ENCODE measurements around the gene TRPM2.
A peak's percentile ranks its signal among the peaks of the same experiment; 100 is the strongest.

The TRPM2 gene

DNA sequence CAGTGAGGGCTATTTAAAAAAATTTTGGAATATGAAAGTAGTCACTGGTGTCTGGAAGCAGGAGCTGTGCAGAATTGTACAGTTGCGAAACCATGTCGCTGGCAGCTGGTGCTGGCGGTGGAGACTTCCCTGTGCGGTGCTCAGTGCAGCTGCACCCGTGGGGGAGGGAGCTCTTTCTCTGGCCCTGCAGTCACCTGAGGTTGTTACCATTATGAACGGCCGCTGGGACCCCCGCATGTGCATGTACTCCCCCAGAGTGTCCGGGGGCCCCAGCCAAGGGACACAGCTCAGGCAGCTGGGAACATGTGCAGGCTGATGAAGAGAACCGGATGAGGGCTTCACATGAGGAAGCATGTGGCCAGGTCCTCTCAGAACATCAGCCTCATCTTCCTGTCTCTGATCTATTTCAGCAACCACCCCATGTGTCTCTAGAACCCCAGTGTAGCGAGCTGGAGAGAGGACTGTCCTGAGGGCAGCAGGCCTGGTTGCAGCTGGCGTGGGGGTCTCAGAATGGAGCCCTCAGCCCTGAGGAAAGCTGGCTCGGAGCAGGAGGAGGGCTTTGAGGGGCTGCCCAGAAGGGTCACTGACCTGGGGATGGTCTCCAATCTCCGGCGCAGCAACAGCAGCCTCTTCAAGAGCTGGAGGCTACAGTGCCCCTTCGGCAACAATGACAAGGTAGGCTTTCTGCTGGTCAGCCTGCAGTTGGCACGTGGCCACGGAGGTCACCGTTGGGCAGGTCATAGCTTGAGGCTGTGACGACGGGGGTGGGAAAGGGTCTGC lies at the start of gene TRPM2:
TSS of gene TRPM2 (plus strand) at position 431 of the 780 bp plus-strand sequence. CDS start at position 511, 80 bp downstream.
- no peak for DNase-seq (ENCODE audit: low read depth in 3 of 3)

DNA sequence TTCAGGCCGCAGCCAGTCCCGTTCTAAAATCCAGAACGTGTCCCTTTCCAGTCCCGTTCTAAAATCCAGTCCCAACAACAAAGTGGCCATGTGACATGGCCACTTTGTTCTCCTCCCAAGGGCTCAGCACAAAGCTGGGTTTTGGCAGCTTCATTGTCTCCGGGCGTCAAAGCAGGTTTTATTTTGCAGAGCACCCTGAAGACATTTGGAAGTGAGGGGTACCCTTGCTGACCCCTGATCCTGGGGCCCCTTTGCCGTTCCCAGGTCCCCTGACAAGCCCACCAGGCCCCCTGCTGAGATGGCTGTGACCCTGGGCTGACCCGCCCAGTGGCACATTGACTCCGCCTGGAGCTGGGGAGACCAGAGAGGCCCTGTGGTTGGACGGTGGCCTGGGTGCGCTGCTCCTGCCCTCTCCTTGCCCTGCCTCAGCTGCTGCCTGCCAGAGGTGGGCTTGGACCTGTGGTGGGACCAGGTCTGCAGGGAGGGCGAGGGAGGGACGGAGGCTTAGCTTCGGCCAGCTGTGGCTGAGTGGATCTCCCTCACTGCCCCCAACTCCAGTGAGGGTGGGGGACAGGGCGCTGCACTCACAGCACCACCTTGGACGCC lies 49.3 kb upstream of the TRPM2 start:
- no peak for DNase-seq (ENCODE audit: low read depth in 3 of 3)

DNA sequence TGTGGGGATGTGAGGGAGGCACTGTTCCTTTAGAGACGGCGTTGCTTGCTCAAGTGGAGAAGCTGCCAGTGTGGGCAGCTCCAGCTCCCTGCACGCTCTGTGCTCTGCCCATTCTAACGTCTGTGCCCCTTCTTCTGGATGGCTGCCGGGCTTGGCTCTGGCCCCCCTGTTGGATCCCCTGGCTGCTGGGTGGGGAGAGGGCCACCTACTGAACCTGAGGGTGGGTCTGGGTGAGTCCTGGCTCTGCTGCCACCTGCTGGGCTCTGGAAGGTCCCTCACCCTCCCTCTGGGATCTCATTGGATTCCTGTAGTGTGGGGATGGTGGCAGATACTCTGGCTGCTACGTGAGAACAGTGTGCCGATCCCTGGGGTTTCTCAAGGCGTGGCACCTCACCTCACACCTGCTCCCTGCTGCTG lies 48.5 kb upstream of the TRPM2 start:
- peak in 1 of 3 donors; percentile 29 for DNase-seq (ENCODE audit: low read depth in 3 of 3)

DNA sequence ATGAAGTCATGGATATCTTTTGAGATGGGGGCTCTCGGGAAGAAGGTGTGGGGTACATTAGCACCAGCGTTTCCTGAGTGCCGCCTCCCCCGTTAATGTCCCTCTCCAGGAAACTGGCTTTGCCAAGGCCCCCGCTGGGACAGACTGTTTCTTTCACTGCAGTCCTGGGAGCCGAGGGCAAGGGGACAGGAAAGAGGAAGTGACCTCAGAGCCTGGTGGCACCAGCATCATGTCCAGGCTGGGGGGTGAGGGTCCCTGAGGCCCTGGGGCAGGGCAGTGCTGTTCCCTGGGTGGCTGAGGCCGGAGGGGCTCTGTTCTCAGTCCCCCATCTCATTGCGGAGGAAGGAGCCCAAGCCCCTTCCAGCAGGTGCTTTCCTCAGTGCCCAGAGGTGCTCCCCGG lies 47.7 kb upstream of the TRPM2 start:
- no peak for DNase-seq (ENCODE audit: low read depth in 3 of 3)

DNA sequence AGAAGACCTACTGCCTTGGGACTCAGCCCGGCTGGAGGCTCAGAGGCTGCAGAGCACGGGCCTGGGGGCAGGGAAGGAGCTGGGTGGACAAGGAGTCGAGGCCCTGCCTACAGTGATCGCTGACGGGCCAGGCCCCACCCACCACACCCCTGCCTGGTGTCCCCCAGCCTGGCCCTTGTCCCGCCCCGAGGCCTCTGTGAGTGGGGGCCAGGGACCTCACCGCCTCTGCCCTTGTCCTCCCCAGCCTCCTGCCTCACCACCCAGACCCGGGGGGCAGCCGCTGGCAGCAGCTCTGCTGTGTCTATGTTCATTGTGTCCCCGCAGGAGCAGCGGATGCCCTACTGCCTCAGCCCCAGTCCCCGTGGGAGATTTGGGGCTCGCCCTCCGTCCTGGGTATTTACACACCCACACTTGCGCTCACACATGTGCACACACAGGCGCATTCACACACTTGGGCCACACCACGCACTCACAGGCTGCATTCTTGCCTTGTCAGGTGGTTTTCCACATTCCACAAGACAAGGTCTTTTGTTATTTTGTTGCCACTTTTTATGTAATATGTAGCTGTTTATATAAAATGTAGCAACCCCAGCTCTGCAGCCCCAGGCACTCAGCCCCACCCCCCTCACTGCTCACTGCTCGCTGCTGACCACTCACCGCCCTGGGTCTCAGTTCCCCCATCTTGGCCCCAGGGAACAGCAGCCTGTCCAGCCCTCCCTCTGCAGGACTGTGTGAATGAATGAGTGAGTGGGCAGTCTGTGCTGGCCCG lies 46.3 kb upstream of the TRPM2 start:
- DNase-seq (ENCODE audit: low read depth in 3 of 3): no peak

DNA sequence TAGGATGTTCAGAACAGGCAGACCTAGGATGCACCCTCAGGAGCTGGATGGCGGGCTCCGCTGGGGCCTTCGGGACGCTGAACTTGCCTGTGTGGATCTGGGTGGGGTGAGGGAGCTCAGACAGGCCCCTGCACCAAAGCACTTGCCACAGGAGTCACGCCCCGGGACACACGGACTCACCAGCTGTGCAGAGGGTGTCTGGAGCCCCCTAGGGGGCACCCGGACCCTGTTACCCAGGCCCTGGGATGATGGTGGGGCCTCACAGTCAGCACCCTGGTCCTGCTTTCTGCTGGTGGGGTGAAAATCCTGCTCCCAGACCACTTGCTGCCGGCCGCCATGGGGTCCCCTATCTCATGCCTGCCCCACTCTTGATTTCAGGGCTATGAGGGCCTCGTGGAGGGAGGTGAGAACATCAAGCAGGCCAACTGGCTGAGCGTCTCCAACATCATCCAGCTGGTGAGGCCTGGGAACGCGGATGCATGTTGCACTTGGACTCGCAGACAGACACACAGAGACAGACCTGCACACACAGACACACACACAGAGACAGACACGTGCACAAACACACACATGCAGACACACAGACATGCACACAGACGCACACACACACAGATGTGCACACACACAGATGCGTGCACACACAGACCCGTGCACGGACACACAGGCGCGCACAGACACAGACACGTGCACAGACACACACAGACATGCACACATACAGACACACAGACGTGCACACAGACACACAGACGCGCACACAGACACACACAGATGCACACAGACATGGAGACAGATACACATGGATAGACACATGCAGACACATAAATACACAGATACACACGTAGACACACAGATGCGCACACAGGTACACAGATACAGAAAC lies 42.6 kb upstream of the TRPM2 start:
- DNase-seq (ENCODE audit: low read depth in 3 of 3): no peak

DNA sequence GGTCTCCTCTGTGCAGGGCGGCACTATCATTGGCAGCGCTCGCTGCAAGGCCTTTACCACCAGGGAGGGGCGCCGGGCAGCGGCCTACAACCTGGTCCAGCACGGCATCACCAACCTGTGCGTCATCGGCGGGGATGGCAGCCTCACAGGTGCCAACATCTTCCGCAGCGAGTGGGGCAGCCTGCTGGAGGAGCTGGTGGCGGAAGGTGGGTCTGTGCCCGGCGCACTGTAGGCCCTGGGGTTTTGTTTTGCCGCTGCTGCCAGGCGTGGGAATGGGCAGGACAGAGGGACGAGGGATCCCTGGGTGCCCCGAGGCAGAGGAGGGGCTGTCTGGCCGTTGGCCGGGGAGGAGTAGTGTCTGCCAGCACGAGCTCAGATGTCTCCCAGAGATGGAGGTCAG lies 41.3 kb upstream of the TRPM2 start:
- no peak for DNase-seq (ENCODE audit: low read depth in 3 of 3)

DNA sequence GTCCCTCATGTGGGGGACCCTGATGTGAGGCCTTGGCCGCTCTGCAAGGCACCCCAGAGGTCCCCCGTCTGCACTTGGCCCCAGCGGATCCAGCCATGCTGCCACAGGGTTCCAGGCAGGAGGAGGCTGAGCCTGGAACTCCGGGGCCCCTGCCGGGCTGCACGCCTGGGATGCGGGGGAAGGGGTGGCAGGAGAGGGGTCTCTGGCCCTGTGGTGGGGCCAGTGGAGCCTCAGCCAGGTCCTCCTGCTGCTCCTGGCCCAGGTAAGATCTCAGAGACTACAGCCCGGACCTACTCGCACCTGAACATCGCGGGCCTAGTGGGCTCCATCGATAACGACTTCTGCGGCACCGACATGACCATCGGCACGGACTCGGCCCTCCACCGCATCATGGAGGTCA lies 40.7 kb upstream of the TRPM2 start:
- DNase-seq (ENCODE audit: low read depth in 3 of 3): no peak

DNA sequence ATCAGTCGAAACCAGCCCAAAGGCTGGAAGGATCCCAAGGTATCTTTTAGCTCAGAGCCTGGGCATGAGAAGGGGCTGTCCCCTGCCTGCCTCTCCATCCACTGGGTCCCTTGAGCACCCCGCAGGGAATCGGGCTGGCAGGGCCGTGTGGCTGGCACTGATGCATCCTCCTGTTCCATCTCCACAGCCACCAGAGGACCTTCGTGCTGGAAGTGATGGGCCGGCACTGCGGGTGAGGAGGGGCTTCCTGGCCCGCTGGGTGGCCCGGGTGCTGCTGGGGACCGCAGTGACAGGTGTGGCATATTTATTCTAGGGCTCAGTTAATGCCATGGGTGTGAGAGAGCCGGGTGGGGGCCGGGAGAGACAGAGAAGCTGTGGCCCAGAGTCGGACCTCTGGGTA lies 40.0 kb upstream of the TRPM2 start:
- no peak for DNase-seq (ENCODE audit: low read depth in 3 of 3)

DNA sequence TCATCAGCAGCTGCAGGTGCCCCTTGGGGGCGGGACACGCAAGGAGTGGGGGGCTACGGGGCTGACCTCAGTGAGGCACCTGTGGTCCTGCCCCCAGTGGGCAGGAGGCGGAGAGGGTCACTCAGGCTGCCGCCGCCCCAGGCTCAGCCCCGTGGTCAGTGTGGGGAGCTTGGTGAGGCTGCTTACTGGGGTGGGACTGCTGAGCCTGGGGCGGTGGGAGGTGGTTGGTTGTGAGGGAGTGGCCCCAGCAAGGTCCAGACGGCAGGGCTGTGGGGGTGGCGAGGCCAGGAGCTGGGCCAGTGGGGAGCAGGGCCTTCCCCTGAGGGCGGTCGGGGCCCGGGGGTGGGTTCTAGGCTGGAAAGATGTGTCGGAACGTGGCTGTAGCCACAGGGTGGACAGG lies 39.3 kb upstream of the TRPM2 start:
- no peak for DNase-seq (ENCODE audit: low read depth in 3 of 3)

DNA sequence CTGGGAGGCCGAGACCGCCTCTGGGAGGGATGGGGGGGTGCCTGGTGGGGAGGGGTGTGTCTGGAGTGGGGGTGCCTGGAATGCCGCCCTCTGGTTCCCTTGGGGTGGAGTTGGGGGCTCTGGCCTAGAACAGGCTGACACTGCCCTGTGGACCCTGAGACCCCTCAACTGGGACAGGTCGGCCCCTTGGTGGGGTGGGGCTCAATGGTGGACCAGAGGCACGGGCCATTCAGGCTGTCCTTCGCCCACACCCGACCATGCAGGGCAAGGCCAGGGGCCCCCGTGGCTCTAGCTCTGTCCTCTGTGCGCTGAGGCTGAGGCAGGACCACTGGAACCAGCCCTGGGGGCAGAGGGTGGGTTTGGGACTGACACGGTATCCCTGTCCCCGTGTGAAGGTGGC lies 38.9 kb upstream of the TRPM2 start:
- no peak for DNase-seq (ENCODE audit: low read depth in 3 of 3)

DNA sequence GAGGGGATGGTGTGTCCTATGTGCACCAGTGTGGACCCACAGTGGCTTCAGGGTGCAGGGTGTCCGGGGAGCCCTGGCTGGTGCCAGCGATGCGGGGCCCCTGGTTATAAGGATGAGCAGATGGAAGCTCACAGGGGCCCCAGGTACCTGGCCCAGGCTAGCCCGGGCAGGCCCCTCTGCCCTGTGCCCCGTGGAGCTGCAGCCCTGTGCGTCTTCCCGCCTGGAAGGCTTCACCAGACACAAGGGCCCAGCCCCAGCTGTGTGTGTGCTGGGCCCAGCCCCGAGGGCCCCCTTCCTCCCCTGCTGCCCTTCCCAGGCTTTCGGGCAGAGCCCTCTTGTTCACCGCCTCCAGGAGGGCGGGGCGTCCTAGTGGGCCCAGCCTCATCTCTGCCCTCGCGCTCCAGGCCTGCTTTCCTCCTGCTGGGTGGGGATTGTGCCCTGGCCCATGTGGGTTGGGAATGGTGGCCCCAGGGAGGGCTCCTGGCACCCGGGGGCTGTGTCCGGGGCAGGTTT lies 37.7 kb upstream of the TRPM2 start:
- DNase-seq (ENCODE audit: low read depth in 3 of 3): no peak

DNA sequence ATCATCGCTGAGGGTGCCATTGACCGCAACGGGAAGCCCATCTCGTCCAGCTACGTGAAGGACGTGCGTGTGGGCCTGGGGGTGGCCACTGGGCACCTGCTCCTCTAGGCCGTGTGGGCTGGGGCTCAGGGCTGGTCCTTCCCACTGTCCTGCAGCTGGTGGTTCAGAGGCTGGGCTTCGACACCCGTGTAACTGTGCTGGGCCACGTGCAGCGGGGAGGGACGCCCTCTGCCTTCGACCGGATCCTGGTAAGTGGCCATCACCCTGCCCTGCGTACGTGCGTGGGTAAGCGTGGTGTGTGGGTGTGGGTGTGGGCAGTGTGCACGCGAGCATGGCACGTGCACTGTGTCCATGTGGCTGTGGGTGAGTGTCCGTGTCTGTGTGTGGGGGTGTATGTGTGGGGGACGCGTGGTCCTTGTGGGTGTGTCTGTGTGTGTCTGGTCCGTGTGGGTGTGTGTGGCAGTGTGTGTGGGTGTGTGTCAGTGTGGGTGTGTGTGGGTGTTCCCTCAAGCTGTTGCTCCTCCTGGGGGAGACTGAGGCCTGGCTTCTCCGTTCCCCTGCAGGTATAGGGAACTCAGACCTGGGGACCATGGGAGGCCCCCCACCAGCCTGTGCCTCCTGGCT lies 37.0 kb upstream of the TRPM2 start:
- DNase-seq (ENCODE audit: low read depth in 3 of 3): no peak

DNA sequence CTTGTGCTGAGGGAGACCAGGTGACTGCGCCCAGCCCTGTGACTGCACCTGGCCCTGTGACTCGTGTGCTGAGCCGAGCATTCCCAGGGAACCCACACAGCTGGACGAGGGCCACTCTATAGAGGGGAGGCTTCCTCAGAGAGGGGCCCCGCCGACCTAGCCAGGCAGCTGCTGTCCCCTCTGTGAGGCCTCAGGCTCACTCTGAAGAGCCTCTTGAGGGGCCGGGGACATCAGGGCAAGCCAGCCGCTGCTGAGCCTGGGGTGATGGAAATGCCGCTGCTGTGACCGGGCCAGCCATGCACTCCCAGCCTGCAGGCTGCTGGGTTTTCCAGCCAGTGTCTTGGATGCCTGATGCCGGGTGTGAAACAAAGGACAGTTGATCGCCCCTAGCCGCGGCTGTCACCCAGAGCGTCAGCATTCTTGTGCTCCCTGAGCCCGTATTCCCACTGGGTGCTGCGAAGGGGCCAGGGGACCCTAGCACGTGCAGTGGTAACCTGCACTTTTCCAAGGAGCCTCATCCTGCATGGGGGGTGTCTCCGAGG lies 36.1 kb upstream of the TRPM2 start:
- DNase-seq (ENCODE audit: low read depth in 3 of 3): no peak

DNA sequence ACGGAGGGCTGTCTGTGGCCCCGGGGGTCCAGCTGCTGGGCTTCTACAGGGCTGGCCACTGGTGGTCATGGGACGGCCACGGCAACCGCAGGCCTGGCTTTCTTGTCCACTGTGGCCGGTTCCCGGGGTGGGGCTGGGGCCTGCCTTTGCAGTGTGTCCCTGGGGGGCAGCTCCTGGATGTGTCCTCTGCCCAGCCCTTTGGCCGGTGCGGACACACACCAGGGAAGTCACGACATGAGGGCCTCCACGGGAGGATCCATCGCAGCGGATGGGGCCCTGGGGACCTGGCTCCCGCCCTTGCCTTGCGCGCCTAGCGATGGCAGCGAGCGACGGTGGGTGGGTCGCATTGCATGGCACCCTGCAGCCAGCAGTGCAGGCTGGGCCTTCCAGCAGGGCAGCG lies 35.5 kb upstream of the TRPM2 start:
- no peak for DNase-seq (ENCODE audit: low read depth in 3 of 3)

DNA sequence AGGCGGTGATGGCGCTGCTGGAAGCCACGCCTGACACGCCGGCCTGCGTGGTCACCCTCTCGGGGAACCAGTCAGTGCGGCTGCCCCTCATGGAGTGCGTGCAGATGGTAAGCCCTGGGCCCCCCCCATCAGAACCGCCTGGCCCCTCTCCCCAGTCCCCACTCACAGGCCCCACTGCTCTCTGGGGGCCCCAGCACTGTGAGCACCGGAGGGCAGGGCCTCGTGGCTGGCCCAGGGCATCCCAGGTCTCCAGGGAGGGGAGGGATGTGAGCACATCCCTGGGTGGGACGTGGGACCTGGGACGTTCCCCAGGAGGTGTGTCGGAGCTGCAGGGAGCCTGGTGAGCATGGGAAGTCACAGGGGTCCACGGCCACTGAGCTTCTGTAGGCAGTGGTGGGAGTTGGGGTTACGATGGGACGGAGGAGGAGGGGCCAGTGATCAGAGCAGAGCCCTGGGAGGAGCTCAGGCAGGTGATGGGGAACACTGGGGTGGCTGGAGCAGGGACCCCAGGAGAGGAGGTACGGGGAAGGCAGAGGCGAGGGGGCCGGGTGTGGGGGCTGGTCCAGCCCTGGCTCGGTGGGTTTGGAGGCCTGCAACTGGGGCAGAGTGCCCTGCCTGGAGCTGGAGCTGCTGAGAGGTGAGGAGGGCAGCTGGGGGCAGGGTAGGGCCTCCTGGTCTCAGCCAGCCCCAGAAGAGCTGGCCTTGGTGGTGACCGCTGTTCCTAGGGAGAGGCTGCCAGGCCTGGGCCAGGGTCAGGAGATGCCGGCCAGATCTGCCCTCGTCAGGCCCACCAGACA lies 34.7 kb upstream of the TRPM2 start:
- no peak for DNase-seq (ENCODE audit: low read depth in 3 of 3)

DNA sequence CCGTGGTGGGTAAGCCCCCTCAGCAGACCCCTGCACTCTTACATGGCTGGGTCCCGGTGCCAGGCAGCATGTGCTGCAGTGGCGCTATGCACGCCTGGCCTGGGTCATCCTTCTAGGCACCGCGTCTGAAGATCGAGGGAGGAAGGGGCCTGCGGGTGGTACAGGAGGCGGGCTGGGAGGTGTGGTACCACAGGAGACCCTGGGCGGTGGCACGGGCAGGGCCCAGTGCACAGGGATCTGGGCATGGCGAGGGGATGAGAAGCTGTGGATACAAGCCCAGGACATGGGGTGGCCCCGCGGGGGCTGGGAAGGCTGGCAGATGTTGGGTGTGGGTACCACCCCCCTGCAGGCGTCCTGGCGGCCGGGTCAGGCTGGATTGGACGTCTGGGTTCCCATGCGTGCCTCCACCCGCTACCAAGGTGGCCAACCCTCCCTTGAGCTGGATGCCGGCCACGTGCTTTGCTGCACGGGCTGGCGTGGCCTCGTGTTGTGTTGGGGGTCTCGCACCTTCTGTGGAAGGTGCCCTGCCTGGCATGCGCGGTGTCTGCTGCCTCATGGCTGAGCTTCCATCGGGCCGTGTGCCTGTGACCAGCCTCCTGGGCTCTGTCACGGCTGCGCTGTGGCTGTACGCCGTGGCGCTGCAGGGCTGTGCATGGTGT lies 33.9 kb upstream of the TRPM2 start:
- DNase-seq (ENCODE audit: low read depth in 3 of 3): no peak

DNA sequence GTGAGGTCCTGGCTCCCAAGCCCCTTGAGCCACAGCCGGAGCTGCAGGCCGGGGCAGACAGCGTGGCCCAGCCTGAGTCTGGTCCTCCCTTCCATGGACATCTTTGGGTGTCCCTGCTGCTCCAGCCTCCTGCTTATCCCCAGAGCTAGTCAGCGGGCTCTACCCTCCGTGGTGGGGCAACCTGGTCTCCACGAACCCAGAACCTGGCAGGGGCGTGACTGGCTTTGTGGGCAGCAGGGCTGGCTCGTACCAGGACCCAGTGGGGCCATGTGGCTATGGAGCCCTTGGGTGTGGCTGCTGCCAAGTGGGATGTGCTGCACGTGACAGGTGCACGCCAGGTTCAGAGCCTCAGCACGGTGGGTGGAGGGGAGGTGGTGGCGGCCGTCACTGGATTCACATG lies 32.6 kb upstream of the TRPM2 start:
- no peak for DNase-seq (ENCODE audit: low read depth in 3 of 3)

DNA sequence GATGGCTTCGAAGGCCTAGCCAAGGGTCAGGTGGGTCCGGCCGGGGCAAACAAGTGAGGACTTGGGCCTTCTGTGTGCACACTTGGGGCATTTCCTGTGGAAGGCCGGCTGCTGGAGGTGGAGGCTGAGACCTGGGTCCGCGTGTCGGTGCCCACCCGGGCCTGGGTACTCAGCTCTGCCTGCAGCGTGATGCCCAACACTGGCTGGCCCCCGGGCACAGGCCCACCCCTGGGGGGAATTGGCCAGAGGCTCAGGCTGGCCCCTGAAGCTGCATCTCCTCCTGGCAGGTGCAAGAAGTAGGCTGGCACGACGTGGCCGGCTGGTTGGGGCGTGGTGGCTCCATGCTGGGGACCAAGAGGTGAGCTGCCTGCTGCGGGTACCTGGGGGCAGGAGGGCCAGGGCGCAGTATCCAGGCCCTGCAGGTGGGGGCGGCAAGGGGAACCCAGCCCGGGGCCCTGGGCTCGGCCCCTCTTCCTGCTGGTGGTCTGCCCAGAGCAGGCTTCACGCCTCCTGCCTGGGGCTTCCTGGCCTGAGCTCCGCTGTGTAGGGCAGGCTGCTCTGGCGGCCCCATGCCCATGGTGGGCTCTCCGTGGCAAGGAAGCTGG lies 31.5 kb upstream of the TRPM2 start:
- no peak for DNase-seq (ENCODE audit: low read depth in 3 of 3)

Measured in stimulated activated CD4-positive, alpha-beta T cell treated with anti-CD3 and anti-CD28 coated beads, TNF-alpha, amount 100 ng/mL, for 48 hours (primary cell).